Non-pigmented ciliary epithelial cell (primary cell): ENCODE results near the gene TJP2.
A peak's percentile ranks its signal among the peaks of the same experiment; 100 is the strongest.
"Not testable (repeated sequence)": the region's sequence is repeated elsewhere in the genome, so short reads cannot be mapped to it uniquely, and the experiment has no call there.

Experiments used
- DNase-seq: peaks from one replicate; pipeline ENCODE4 v3.0.0-alpha.2; 2010; ENCODE audit warnings: low read depth

The TJP2 gene

GRCh38 chr9:69158471-69158870 lies 15.6 kb upstream of the TJP2 start:
- DNase-seq: no peak

GRCh38 chr9:69164573-69164972 lies 9.5 kb upstream of the TJP2 start:
- DNase-seq: not testable (repeated sequence)

- DNase-seq: no peak
These were observed 8.5 kb upstream of the TJP2 start for GRCh38 chr9:69165581-69165980.

GRCh38 chr9:69168709-69169217 lies 5.3 kb upstream of the TJP2 start:
- no peak for DNase-seq

- no peak for DNase-seq
These were observed 3.8 kb upstream of the TJP2 start for GRCh38 chr9:69170231-69170630.

GRCh38 chr9:69171049-69171448 lies 3.0 kb upstream of the TJP2 start:
- DNase-seq: no peak

GRCh38 chr9:69171517-69171916 lies 2.6 kb upstream of the TJP2 start:
- no peak for DNase-seq

GRCh38 chr9:69172895-69173294 lies 1.2 kb upstream of the TJP2 start:
- no peak for DNase-seq

- DNase-seq: no peak
These were observed 583 bp upstream of the TJP2 start for GRCh38 chr9:69173497-69173890.

- peak; percentile 97 for DNase-seq
These were observed 763 bp downstream of the TJP2 start for GRCh38 chr9:69174616-69175463.

- no peak for DNase-seq
These were observed 1.4 kb downstream of the TJP2 start for GRCh38 chr9:69175486-69175885.

GRCh38 chr9:69176471-69177171 lies 2.5 kb downstream of the TJP2 start:
- no peak for DNase-seq

GRCh38 chr9:69178583-69179011 lies 4.5 kb downstream of the TJP2 start:
- DNase-seq: no peak

- no peak for DNase-seq
These were observed 5.0 kb downstream of the TJP2 start for GRCh38 chr9:69179037-69179436.

GRCh38 chr9:69180200-69180599 lies 6.1 kb downstream of the TJP2 start:
- DNase-seq: no peak

- peak; percentile 98 for DNase-seq
These were observed 6.6 kb downstream of the TJP2 start for GRCh38 chr9:69180670-69181069.

- no peak for DNase-seq
These were observed 7.9 kb downstream of the TJP2 start for GRCh38 chr9:69181908-69182353.

- DNase-seq: no peak
These were observed 10.2 kb downstream of the TJP2 start for GRCh38 chr9:69184266-69184665.

- no peak for DNase-seq
These were observed 12.9 kb downstream of the TJP2 start for GRCh38 chr9:69186841-69187611.

- DNase-seq: no peak
These were observed 14.9 kb downstream of the TJP2 start for GRCh38 chr9:69188975-69189374.

- DNase-seq: no peak
These were observed 16.2 kb downstream of the TJP2 start for GRCh38 chr9:69190086-69190862.

GRCh38 chr9:69190863-69191181 lies 16.7 kb downstream of the TJP2 start:
- DNase-seq: no peak
